ENCODE measurements around the gene RNF212.

The RNF212 gene

DNA sequence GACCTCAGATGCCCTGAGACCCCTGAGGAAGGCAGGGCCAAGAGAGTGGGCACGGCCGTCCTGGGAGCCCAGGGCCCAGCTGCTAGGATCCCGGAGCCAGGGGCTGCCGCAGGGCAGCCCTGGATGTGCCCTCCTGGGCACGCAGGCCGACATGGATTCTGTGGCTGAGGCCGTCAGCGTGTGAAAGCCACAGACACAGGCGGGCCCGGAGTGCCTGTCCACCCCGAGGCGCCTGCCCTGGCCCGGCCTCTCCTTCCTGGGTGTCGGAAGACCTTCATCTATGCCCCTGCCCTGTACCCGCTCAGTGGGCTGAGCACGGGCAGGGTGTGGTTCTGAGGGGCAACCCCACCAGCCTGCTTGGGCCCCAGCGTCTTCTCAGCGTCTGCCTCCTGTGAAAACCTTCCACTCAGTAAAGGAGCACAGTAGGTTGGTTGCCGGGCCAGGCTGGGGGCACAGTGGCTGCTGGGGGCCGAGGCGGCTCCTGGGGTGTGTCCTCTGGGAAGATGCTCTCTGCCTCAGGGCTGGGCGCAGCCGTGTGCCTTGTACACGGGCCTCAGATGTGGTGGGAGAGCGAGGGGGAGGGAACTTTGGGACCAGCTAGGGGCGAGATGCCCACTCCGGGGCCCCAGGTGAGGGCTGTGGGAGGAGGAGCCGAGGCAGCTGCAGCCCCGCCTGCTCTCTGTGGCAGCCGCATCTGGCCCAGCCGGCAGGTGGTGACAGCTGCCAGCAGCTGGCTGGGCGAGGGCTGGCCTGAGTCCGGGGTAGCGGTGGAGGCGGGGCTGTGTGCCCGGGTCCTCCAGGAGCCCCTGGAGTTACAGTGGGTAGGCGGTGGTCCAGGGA, 81.2 kb downstream of the RNF212 start:
- ATAC-seq = 0 out of 3 replicates have a peak, but pooled peaks have one; percentile 3
- TF ChIP-seq RARB (CRISPR knock-in tag; IDR thresholded peaks at IDR 0.05) (no peak), TCF4 (CRISPR knock-in tag; IDR thresholded peaks at IDR 0.05; ENCODE audit: borderline replicate concordance) (no peak), PATZ1 (CRISPR knock-in tag; IDR thresholded peaks at IDR 0.05; ENCODE audit: borderline replicate concordance) (no peak), ESRRG (CRISPR knock-in tag; IDR thresholded peaks at IDR 0.05) (no peak), ISL1 (CRISPR knock-in tag; IDR thresholded peaks at IDR 0.05) (no peak), ZC3H10 (CRISPR knock-in tag; IDR thresholded peaks at IDR 0.05) (no peak), OSR1 (CRISPR knock-in tag; IDR thresholded peaks at IDR 0.05) (no peak), ZNF70 (CRISPR knock-in tag; IDR thresholded peaks at IDR 0.05) (no peak)
- TF ChIP-seq, protein P1, sequence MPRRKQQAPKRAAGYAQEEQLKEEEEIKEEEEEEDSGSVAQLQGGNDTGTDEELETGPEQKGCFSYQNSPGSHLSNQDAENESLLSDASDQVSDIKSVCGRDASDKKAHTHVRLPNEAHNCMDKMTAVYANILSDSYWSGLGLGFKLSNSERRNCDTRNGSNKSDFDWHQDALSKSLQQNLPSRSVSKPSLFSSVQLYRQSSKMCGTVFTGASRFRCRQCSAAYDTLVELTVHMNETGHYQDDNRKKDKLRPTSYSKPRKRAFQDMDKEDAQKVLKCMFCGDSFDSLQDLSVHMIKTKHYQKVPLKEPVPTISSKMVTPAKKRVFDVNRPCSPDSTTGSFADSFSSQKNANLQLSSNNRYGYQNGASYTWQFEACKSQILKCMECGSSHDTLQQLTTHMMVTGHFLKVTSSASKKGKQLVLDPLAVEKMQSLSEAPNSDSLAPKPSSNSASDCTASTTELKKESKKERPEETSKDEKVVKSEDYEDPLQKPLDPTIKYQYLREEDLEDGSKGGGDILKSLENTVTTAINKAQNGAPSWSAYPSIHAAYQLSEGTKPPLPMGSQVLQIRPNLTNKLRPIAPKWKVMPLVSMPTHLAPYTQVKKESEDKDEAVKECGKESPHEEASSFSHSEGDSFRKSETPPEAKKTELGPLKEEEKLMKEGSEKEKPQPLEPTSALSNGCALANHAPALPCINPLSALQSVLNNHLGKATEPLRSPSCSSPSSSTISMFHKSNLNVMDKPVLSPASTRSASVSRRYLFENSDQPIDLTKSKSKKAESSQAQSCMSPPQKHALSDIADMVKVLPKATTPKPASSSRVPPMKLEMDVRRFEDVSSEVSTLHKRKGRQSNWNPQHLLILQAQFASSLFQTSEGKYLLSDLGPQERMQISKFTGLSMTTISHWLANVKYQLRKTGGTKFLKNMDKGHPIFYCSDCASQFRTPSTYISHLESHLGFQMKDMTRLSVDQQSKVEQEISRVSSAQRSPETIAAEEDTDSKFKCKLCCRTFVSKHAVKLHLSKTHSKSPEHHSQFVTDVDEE (CRISPR knock-in tag; IDR thresholded peaks at IDR 0.05) = no peak
- TF ChIP-seq, protein P2, sequence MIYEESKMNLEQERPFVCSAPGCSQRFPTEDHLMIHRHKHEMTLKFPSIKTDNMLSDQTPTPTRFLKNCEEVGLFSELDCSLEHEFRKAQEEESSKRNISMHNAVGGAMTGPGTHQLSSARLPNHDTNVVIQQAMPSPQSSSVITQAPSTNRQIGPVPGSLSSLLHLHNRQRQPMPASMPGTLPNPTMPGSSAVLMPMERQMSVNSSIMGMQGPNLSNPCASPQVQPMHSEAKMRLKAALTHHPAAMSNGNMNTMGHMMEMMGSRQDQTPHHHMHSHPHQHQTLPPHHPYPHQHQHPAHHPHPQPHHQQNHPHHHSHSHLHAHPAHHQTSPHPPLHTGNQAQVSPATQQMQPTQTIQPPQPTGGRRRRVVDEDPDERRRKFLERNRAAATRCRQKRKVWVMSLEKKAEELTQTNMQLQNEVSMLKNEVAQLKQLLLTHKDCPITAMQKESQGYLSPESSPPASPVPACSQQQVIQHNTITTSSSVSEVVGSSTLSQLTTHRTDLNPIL (CRISPR knock-in tag; IDR thresholded peaks at IDR 0.05; ENCODE audit: low read depth) = no peak
- TF ChIP-seq, protein P3, sequence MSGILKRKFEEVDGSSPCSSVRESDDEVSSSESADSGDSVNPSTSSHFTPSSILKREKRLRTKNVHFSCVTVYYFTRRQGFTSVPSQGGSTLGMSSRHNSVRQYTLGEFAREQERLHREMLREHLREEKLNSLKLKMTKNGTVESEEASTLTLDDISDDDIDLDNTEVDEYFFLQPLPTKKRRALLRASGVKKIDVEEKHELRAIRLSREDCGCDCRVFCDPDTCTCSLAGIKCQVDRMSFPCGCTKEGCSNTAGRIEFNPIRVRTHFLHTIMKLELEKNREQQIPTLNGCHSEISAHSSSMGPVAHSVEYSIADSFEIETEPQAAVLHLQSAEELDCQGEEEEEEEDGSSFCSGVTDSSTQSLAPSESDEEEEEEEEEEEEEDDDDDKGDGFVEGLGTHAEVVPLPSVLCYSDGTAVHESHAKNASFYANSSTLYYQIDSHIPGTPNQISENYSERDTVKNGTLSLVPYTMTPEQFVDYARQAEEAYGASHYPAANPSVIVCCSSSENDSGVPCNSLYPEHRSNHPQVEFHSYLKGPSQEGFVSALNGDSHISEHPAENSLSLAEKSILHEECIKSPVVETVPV (CRISPR knock-in tag; IDR thresholded peaks at IDR 0.05) = no peak
- TF ChIP-seq, protein P4, sequence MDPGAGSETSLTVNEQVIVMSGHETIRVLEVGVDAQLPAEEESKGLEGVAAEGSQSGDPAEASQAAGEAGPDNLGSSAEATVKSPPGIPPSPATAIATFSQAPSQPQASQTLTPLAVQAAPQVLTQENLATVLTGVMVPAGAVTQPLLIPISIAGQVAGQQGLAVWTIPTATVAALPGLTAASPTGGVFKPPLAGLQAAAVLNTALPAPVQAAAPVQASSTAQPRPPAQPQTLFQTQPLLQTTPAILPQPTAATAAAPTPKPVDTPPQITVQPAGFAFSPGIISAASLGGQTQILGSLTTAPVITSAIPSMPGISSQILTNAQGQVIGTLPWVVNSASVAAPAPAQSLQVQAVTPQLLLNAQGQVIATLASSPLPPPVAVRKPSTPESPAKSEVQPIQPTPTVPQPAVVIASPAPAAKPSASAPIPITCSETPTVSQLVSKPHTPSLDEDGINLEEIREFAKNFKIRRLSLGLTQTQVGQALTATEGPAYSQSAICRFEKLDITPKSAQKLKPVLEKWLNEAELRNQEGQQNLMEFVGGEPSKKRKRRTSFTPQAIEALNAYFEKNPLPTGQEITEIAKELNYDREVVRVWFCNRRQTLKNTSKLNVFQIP (CRISPR knock-in tag; IDR thresholded peaks at IDR 0.05; ENCODE audit: borderline replicate concordance, low read depth) = no peak

DNA sequence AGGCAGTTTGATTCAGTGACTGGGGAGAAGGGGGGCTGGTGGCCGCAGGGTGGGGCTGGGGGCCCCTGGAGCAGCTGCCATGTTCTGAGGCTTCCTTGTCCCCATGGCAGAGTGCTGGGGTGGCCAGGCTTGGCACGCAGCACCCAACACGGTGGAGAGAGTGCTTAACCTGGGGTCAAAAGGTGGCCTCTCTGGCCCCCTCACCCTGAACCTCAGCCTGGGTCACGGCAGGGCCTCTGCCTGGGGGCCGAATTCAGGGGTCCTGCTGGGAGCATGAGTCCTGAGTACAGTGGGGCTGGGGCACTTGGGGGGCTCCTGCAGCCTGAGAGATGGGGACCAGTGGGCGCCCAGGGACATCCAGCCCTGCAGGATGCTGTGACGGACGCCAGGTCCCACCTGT, 82.0 kb downstream of the RNF212 start:
- ATAC-seq = no peak
- TF ChIP-seq ISL1 (CRISPR knock-in tag; IDR thresholded peaks at IDR 0.05) (no peak), TOX (CRISPR knock-in tag; IDR thresholded peaks at IDR 0.05; ENCODE audit: borderline replicate concordance) (no peak), BACH2 (CRISPR knock-in tag; IDR thresholded peaks at IDR 0.05; ENCODE audit: borderline replicate concordance) (no peak), ARNTL (CRISPR knock-in tag; IDR thresholded peaks at IDR 0.05; ENCODE audit: borderline replicate concordance, low read depth) (no peak), RARB (CRISPR knock-in tag; IDR thresholded peaks at IDR 0.05) (no peak), ZNF565 (CRISPR knock-in tag; conservative IDR thresholded peaks at IDR 0.05; ENCODE audit: low read depth) (no peak), ESRRG (CRISPR knock-in tag; IDR thresholded peaks at IDR 0.05) (no peak), SNAI2 (CRISPR knock-in tag; IDR thresholded peaks at IDR 0.05) (no peak)
- TF ChIP-seq, protein P2 (CRISPR knock-in tag; IDR thresholded peaks at IDR 0.05; ENCODE audit: low read depth) = no peak

- ATAC-seq = no peak
- TF ChIP-seq ZNF565 (CRISPR knock-in tag; conservative IDR thresholded peaks at IDR 0.05; ENCODE audit: low read depth) (no peak), ARNTL (CRISPR knock-in tag; IDR thresholded peaks at IDR 0.05; ENCODE audit: borderline replicate concordance, low read depth) (no peak), CSDC2 (CRISPR knock-in tag; IDR thresholded peaks at IDR 0.05) (no peak)
Observed at GRCh38 chr4:1030559-1030958, 82.8 kb downstream of the RNF212 start.
